ENCODE results near the gene CDK5RAP3. TPM values are rescaled to one million over a fixed set of nuclear protein-coding genes. Genes with fewer than 3 reads are reported as not detected.
A peak's percentile ranks its signal among the peaks of the same experiment; 100 is the strongest.

CDK5RAP3 gene
- total RNA-seq, 1 experiment from 2014 or later = 149 TPM

DNA sequence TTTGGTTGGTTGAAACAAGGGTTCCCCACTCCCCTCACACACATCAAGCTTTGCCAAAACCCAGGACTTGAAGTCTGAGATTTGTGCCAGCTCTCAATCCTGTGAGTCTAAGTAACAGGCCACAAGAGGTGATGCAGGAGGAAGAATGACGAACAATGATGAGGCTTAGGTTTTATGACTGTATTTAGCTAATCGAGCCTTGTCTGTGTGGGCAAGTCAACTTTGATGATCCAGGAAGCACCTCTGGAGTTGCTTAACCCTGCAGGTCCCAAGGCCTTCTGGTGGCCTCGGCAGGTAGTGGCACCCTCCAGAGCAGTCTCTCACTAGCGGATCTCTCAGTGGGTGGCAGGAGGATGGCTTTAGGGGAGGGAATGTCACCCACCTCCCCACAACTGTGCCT lies 28.7 kb downstream of the CDK5RAP3 start:
- H3K4me1 Mint-ChIP-seq = peaks cover 55 to 58% of the 10 kb centered on the region in 2 experiments
- Histone ChIP-seq H3K4me1 (ENCODE audit: insufficient read depth, low read length) (peaks cover 17% of the 10 kb centered on the region; the same call in 1 of the 2 replicates), H3K4ac (ENCODE audit: low read depth, low read length) (no peak overlapping the region), H2BK5ac (ENCODE audit: insufficient read length, low read length) (no peak overlapping the region), H2BK120ac (ENCODE audit: low read depth, low read length, poor library complexity, severe bottlenecking) (no peak overlapping the region), H3K27me3 (ENCODE audit: insufficient read depth, low read length) (no peaks in the 10 kb centered on the region), H3K23me2 (ENCODE audit: insufficient read length, low read depth, low read length, poor library complexity, severe bottlenecking) (no peaks in the 10 kb centered on the region), H3K9me3 (ENCODE audit: control insufficient read depth, low read depth, low read length) (no peaks in the 10 kb centered on the region), H3K23ac (ENCODE audit: insufficient read length, low read depth, low read length) (no peak overlapping the region), H4K20me1 (ENCODE audit: control insufficient read depth, insufficient read depth, insufficient read length) (no peaks in the 10 kb centered on the region), H2AK5ac (ENCODE audit: insufficient read length, low read length) (no peak overlapping the region), H3T11ph (ENCODE audit: low read length) (no peak overlapping the region), H3K9ac (ENCODE audit: extremely low read depth, insufficient read length, low read length) (no peak overlapping the region), H3K79me1 (ENCODE audit: insufficient read depth, low read depth, low read length, poor library complexity, severe bottlenecking) (no peaks in the 10 kb centered on the region), H3K27ac (ENCODE audit: insufficient read length, low read depth, low read length) (no peak overlapping the region), H4K8ac (replicated peaks; ENCODE audit: insufficient read length, low read depth, low read length) (no peak overlapping the region), H2BK15ac (ENCODE audit: low read depth, low read length) (no peak overlapping the region), H2AFZ (ENCODE audit: low read length) (no peak overlapping the region), H3K18ac (ENCODE audit: insufficient read length, low read depth, low read length) (no peak overlapping the region), H3K56ac (ENCODE audit: insufficient read length, low read depth, low read length) (no peak overlapping the region), H4K5ac (ENCODE audit: insufficient read length, low read depth, low read length) (no peak overlapping the region), H4K91ac (ENCODE audit: insufficient read length, low read depth, low read length) (no peak overlapping the region), H3K14ac (ENCODE audit: insufficient read depth, low read length) (no peak overlapping the region), H3K79me2 (ENCODE audit: insufficient read depth, low read length) (no peaks in the 10 kb centered on the region), H2BK12ac (ENCODE audit: insufficient read length, low read depth, low read length) (no peak overlapping the region), H3K4me2 (ENCODE audit: insufficient read depth, insufficient read length, low read length) (no peak overlapping the region), H2BK20ac (ENCODE audit: low read depth, low read length, poor library complexity, severe bottlenecking) (no peak overlapping the region)
- H3K27ac Mint-ChIP-seq = peak overlapping the region in 2 of 3 experiments; percentile 15 to 54; a peak in 3 of 7 replicates
- no peaks in the 10 kb centered on the region for H3K36me3 Mint-ChIP-seq (ENCODE audit: insufficient read depth in 1 of 3, low read depth in 3 of 3)
- H3K9me3 Mint-ChIP-seq = no peaks in the 10 kb centered on the region; a peak in 1 of 5 replicates
- no CpG with 5 or more reads among the region's 4 CpGs for WGBS (ENCODE audit: extremely low coverage, insufficient read length, low lambda C conversion rate)
- no peak for DNase-seq
- no peak overlapping the region for H3K4me3 Mint-ChIP-seq
- TF ChIP-seq, protein P1, sequence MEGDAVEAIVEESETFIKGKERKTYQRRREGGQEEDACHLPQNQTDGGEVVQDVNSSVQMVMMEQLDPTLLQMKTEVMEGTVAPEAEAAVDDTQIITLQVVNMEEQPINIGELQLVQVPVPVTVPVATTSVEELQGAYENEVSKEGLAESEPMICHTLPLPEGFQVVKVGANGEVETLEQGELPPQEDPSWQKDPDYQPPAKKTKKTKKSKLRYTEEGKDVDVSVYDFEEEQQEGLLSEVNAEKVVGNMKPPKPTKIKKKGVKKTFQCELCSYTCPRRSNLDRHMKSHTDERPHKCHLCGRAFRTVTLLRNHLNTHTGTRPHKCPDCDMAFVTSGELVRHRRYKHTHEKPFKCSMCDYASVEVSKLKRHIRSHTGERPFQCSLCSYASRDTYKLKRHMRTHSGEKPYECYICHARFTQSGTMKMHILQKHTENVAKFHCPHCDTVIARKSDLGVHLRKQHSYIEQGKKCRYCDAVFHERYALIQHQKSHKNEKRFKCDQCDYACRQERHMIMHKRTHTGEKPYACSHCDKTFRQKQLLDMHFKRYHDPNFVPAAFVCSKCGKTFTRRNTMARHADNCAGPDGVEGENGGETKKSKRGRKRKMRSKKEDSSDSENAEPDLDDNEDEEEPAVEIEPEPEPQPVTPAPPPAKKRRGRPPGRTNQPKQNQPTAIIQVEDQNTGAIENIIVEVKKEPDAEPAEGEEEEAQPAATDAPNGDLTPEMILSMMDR (conservative IDR thresholded peaks at IDR 0.05) = no peak; the same call in 2 of the 3 replicates
- H3K27me3 Mint-ChIP-seq (ENCODE audit: low read depth) = no peaks in the 10 kb centered on the region; the same call in 1 of the 2 replicates
